LHCN-M2 (cell line): ENCODE measurements around the gene ZNF234. TPM values are rescaled to one million over a fixed set of nuclear protein-coding genes. Genes with fewer than 3 reads are reported as not detected.
"Not testable (repeated sequence)": the region's sequence is repeated elsewhere in the genome, so short reads cannot be mapped to it uniquely, and the experiment has no call there.

Source experiments
- DNase-seq: peaks from one replicate; pipeline ENCODE4 v3.0.0-alpha.2; 2012; ENCODE audit warnings: low read depth
- polyA plus RNA-seq: library from polyadenylated mRNA; unstranded; fragments of >200 nt; gene quantifications from one replicate; pipeline ENCODE4 v1.2.1, GENCODE V29; 2012; ENCODE audit warnings: missing spikeins
- total RNA-seq: library from RNA; depleted of rRNA; stranded (reverse); fragments of >200 nt; gene quantifications from 2 replicates; pipeline ENCODE4 v1.2.3, GENCODE V29; 2014; rRNA removed

Gene ZNF234
- total RNA-seq, result 6.1 and 8.2 TPM in 2 replicates
- 2.5 TPM for polyA plus RNA-seq

- peak; percentile 80 for DNase-seq
These were observed at the start of gene ZNF234 for GRCh38 chr19:44141191-44142058. Gene ZNF234 (plus strand): TSS chr19:44141554. CDS start chr19:44144633, 3,079 bp downstream.

- no peak for DNase-seq
These were observed 49.2 kb upstream of the ZNF234 start for GRCh38 chr19:44092108-44092507.

- DNase-seq, result peak; percentile 90
These were observed 47.2 kb upstream of the ZNF234 start, which contains the start of gene ZNF224 for GRCh38 chr19:44093931-44094765. Gene ZNF224 (plus strand): TSS chr19:44094361. CDS start chr19:44097874, 3,513 bp downstream.

GRCh38 chr19:44107751-44108150 lies 33.6 kb upstream of the ZNF234 start:
- DNase-seq, result no peak

DNA sequence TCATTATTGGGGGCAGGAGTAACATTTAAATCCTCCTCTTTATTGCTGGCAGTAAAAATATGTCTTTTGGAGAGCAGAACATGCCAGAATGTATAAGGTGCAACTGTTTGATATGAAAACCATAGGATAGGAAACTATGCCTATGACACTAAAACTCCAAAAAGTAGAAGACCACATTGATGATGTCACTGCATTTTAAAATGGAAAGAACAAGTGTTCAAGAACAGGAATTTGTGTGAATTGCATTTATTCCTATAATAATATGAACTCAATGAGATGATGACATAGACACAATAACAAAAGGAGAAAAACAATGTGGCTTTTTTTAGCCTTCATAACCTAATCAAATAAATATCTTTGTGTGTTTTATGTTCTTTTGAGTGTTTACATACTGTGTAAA lies 31.9 kb upstream of the ZNF234 start:
- DNase-seq, result no peak

DNA sequence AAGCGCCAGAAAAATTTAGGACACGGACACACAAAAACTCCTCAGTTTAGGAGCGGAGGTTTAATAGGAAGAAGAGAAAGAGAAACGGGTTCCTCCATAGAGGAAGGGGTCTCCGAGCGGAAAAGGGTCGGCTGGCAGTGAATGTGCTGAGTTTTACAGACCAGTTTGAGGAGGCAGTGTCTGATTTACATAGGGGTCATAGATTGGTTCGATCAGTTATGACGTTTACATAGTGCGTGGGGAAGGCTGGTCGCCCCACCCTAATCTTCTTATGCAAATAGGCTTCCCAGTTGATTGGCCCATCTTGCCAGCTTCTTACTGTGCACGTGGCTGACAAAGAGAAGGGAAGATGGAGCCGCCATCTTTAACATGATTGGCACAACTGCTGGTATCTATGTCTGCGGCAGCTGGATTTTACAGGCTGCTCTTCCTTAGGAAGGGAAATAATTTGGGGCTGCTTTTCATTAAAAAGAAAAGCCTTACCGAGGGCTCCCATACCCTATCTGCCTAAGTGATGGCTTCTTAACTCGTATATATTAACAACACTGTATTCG lies 29.4 kb upstream of the ZNF234 start:
- peak; percentile 67 for DNase-seq

GRCh38 chr19:44112802-44113137 lies 28.6 kb upstream of the ZNF234 start:
- DNase-seq, result no peak

- peak; percentile 98 for DNase-seq
These were observed 28.1 kb upstream of the ZNF234 start, which contains the start of gene ZNF225 for GRCh38 chr19:44113138-44113783. Gene ZNF225 (plus strand): TSS chr19:44113399. CDS start chr19:44115828, 2,429 bp downstream.

DNA sequence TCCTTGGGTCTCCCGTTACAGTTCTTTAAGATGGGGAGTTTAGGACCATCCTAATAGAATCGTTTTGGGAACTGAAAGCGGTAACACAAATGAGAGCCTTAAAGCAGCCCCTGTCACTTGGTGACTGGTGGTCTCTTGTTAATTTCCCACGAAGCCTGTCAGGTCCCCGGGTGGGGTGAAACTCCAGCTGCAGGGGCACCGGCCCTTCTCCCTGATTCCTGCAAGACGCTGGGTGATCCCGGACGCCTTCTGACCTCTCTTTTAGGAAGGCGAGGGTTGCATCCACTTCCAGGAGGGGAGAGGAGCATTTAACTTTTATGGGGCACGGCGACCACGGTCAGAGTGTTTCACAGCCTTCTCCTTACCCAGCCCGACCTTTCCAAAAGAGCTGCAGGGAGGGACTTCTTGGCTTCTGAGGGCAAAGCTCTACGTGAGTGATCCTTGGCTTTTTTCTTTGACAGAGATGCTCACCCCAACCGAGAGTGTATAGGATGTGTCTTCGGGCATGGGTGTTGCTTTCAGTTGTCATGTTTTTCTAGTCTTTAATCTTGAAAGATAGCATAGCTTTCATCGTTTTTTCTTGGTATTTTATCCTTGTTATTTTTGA lies 27.5 kb upstream of the ZNF234 start:
- DNase-seq, result peak; percentile 4

DNA sequence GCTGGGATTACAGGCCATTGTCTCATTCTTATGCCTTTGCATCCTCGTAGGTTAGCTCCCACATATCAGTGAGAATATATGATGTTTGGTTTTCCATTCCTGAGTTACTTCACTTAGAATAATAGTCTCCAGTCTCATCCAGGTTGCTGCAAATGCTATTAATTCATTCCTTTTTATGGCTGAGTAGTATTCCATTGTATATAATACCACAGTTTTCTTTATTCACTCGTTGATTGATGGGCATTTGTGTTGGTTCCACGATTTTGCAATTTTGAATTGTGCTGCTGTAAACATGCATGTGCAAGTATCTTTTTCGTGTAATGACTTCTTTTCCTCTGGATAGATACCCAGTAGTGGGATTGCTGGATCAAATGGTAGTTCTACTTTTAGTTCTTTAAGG lies 20.2 kb upstream of the ZNF234 start:
- not testable (repeated sequence) for DNase-seq

GRCh38 chr19:44131955-44132354 lies 9.4 kb upstream of the ZNF234 start:
- DNase-seq, result no peak

DNA sequence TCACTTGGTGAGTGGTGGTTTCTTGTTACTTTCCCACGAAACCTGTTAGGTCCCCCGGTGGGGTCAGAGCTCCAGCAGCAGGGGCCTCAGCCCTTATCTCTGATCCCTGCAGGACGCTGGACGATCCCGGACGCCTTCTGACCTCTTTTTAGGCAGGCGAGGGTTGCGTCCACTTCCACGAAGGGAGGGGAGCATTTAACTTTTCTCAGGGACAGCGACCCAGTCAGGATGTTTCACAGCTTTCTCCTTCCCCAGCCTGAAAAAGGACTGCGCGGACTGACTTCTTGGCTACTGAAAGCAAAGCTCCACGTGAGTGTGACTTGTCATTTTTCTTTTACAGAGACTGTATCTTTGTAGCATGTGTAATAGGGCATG lies 692 bp downstream of the ZNF234 start:
- peak; percentile 34 for DNase-seq

GRCh38 chr19:44149776-44150175 lies 8.4 kb downstream of the ZNF234 start:
- DNase-seq, result no peak

DNA sequence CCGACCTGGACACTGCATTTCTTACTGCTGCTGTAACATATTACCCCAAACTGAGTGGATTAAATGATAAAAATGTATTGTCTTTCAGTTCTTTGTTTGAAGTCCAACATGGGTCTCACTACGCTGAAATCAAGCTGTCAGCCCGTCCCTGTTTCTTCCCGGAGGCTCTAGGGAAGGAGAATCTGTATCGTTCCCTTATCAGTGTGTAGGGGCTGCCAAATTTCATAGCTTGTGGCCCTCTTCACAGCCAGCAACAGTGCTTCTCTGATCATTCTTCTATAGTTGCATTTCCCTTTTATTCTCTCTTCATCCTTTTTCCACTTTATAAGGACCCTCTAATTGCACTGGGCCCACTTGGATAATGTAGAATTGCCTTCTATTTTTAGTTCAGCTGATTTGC lies 10.1 kb downstream of the ZNF234 start:
- no peak for DNase-seq

GRCh38 chr19:44156475-44156874 lies 15.1 kb downstream of the ZNF234 start:
- no peak for DNase-seq

- DNase-seq, result no peak
These were observed 22.4 kb downstream of the ZNF234 start for GRCh38 chr19:44163789-44164188.

GRCh38 chr19:44164327-44164672 lies 22.9 kb downstream of the ZNF234 start:
- DNase-seq, result no peak

DNA sequence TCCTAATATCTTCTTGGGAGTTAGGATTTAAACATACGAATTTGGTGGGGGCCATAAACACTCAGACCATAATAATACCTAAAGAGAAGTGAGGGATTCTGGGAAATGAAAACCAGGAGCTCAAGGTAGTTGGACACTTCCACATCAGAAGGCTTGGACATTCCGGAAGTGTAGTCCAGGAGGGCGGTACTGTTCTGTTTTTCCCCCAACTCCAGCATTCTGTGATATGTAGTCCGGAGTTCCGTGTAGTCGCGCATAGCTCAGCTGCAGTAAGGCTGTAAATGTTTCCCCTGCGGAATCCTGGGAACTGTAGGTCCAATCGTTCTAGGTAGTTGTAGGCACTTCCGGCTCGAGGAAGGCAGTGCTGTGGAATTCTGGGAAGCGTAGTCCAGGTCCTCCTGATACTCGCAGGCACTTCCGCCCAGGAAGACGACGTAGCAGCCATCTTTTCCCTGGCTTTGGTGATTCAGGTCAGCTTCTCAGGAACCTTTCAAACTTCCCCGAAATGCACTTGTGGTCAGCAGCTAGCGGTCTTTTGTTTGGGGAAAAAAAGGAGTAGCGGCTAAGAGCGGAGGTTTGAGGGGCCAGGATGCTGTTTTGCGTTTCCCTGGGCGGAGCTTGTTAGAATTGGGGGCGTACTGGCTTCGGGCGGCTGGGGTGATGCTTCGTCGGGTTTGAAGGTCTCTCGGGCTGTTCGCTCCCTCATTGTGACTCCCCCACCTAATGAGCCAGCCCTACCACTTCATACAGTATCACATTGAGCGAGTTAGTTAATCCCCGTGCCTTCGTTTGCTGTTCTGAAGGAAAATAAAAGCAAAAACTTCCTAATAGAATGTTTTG lies 23.5 kb downstream of the ZNF234 start, which contains the start of gene ZNF226:
ZNF226 (plus strand) TSS at position 428 of the 840 bp plus-strand sequence. CDS start 4,981 bp downstream, outside the sequence.
- peak; percentile 98 for DNase-seq

DNA sequence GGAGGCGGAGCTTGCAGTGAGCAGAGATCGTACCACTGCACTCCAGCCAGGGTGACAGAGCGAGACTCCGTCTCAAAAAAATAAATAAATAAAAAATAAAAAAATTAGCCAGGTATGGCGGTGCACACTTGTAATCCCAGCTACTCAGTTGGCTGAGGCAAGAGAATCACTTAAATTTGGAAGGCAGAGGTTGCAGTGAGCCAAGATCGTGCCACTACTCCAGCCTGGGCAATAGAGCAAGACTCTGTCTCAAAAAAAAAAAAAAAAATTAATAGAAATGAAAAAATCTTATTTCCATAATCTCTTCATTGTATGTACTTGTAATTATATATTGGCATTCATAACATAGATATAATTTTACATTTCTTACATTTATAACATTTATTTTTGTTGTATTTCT lies 29.3 kb downstream of the ZNF234 start:
- not testable (repeated sequence) for DNase-seq

- peak; percentile 15 for DNase-seq
These were observed 35.2 kb downstream of the ZNF234 start for GRCh38 chr19:44176590-44176989.
